Lower leg skin (tissue), 4 donors: ENCODE data around the gene GADL1. TPM values are rescaled to one million over a fixed set of nuclear protein-coding genes. Genes with fewer than 3 reads are reported as not detected.

Experiments used
- DNase-seq, 2 donors: peaks; one replicate each; pipeline ENCODE4 v3.0.0-alpha.2; 2019; ENCODE audit warnings: low spot score in 2 of 2
- H3K4me3 ChIP-seq: fragments of 200-600 bp; sonication (generic); 2 replicates; pipeline ENCODE4 v1.5.1; 2017; ENCODE audit warnings: mild to moderate bottlenecking, low read depth; ENCODE audit not compliant: poor library complexity, severe bottlenecking
- POLR2A ChIP-seq, 2 donors: fragments of 450-650 bp; IDR thresholded peaks; one replicate each; pipeline ENCODE4 v1.6.1; 2016 to 2017; ENCODE audit warnings: antibody characterized with exemption in 2 of 2, mild to moderate bottlenecking in 1 of 2, moderate library complexity in 1 of 2
- WGBS, 2 donors: methylation state at CpG; one replicate each; pipeline ENCODE4 v1.1.5; 2018; 5-methylcytosine and 5-hydroxymethylcytosine counted together
- intact Hi-C: fragments of 100-400 bp; cut with DNase I; formaldehyde crosslinking; loops from one replicate; pipeline ENCODE4 v1.15.0; 2023; ENCODE audit warnings: low total_unique reads
- total RNA-seq, 4 donors: library from RNA; depleted of rRNA; stranded (reverse); fragments of >200 nt; gene quantifications; one replicate each; pipeline ENCODE4 v1.1.0, GENCODE V29; 2016
- TF ChIP-seq, protein P1 (sequence below), 3 donors: fragments of 450-650 bp; IDR thresholded peaks; one replicate each; pipeline ENCODE4 v1.5.1; 2016; ENCODE audit warnings: antibody characterized with exemption in 3 of 3, mild to moderate bottlenecking in 3 of 3, moderate library complexity in 2 of 3

Gene GADL1
- total RNA-seq, 4 donors from 2014 or later = not detected

DNA sequence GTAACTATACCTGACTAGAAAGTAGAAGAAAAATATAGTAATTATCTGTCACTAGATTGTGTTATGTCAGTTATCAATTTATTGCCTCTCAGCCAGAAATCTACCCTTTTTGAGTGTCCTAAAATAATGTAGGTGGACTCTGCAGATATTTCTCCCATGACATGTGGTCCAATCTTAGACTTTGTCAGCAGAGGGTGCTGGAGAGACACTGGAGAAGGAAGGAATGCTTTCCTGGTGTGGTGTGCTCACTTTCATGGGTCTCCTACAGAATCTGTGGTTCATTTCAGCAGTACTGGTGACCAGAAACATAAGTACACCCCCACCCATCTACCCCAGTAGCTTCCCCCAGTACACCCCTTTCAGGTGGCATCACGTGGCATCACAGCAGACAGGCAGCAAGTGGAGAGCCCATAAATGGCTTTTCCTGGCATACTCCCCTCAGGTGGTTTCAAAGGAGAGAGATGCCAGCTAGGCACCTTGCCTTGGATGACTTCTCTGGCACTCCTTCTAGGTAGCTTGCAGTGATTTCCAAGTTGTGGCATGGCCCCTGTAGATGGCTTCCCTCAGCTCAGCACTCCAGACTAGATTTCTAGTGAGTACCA, 114.7 kb downstream of the GADL1 start:
- TF ChIP-seq POLR2A (IDR thresholded peaks at IDR 0.05) = no peak
- TF ChIP-seq, protein P1, sequence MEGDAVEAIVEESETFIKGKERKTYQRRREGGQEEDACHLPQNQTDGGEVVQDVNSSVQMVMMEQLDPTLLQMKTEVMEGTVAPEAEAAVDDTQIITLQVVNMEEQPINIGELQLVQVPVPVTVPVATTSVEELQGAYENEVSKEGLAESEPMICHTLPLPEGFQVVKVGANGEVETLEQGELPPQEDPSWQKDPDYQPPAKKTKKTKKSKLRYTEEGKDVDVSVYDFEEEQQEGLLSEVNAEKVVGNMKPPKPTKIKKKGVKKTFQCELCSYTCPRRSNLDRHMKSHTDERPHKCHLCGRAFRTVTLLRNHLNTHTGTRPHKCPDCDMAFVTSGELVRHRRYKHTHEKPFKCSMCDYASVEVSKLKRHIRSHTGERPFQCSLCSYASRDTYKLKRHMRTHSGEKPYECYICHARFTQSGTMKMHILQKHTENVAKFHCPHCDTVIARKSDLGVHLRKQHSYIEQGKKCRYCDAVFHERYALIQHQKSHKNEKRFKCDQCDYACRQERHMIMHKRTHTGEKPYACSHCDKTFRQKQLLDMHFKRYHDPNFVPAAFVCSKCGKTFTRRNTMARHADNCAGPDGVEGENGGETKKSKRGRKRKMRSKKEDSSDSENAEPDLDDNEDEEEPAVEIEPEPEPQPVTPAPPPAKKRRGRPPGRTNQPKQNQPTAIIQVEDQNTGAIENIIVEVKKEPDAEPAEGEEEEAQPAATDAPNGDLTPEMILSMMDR (IDR thresholded peaks at IDR 0.05) = no peak
- intact Hi-C loops = loop anchor here (10.0 kb wide), 1 partner anchor 665 kb away; no protein-coding TSS in a partner anchor
- H3K4me3 ChIP-seq = no peak overlapping the region
- WGBS, 2 donors = 93 to 100% methylated on average over 1 of the region's 1 CpG
- DNase-seq = no peak

- DNase-seq = no peak
- TF ChIP-seq POLR2A (IDR thresholded peaks at IDR 0.05) = no peak
- TF ChIP-seq, protein P1 (IDR thresholded peaks at IDR 0.05) = no peak
- no peak overlapping the region for H3K4me3 ChIP-seq
- intact Hi-C loops = loop anchor here (10.0 kb wide), 1 partner anchor 666 kb away; no protein-coding TSS in a partner anchor
- 91 to 95% methylated on average over 3 of the region's 3 CpGs for WGBS, 2 donors
Measured at GRCh38 chr3:30778933-30779332, 115.5 kb downstream of the GADL1 start.

DNA sequence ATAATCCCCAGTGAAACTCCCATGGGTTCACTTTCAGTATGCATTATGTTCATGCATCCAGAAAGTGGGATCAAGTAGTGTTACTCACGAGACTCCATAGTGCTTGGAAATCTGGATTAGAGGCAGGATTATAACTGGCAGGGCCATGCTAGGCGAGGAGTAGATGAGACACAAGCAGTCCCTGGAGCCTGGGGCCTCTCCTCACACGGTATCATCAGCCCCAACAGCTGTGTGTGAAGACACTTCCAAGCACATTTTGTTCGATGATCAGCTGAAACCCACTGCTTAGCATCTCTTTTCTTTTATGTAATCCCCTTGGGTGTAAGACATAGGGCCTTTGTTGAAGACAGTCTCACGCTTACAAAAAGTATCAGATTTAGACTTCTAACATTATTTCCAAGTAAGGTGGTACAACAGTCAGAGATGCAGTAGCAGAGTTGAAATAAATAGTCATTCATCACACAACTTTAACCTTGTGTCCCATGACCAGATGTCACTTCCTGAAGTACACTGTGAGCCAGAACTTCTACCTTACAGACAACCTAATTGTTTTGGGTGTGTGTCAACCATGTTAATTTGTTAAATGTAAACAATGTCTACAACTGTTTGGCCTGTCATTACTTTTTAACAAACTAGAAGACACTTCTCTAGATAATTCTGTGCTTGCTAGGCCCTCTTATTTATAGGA, 116.9 kb downstream of the GADL1 start:
- TF ChIP-seq, protein P1 (IDR thresholded peaks at IDR 0.05) = no peak
- no peak for TF ChIP-seq POLR2A (IDR thresholded peaks at IDR 0.05)
- 90 to 91% methylated on average over 5 of the region's 5 CpGs for WGBS, 2 donors
- intact Hi-C loops = loop anchor here (10.0 kb wide), 1 partner anchor 667 kb away; no protein-coding TSS in a partner anchor
- no peak overlapping the region for H3K4me3 ChIP-seq
- DNase-seq = no peak

- no peak overlapping the region for H3K4me3 ChIP-seq
- TF ChIP-seq, protein P1 (IDR thresholded peaks at IDR 0.05) = no peak
- TF ChIP-seq POLR2A (IDR thresholded peaks at IDR 0.05) = no peak
- DNase-seq = no peak
- WGBS, 2 donors = 78 to 90% methylated on average over 3 of the region's 3 CpGs
- intact Hi-C loops = loop anchor here (10.0 kb wide), 1 partner anchor 668 kb away; no protein-coding TSS in a partner anchor
Measured at GRCh38 chr3:30776186-30776815, 118.2 kb downstream of the GADL1 start.

- intact Hi-C loops = loop anchor here (10.0 kb wide), 1 partner anchor 670 kb away; no protein-coding TSS in a partner anchor
- no peak for DNase-seq
- H3K4me3 ChIP-seq = no peak overlapping the region
- TF ChIP-seq POLR2A (IDR thresholded peaks at IDR 0.05) = no peak
- TF ChIP-seq, protein P1 (IDR thresholded peaks at IDR 0.05) = no peak
- WGBS, 2 donors = 51 to 72% methylated on average over 10 of the region's 10 CpGs
Measured at GRCh38 chr3:30775040-30775439, 119.4 kb downstream of the GADL1 start.
